GM23338 (cell line): ENCODE measurements around the gene MGAT5. TPM values are rescaled to one million over a fixed set of nuclear protein-coding genes. Genes with fewer than 3 reads are reported as not detected.

Source experiments
- ATAC-seq: fragments of 200-7000 bp; cut with Tn5 transposase; 3 replicates; pipeline ENCODE4 v1.9.1; 2020
- DNase-seq: peaks from one replicate; pipeline ENCODE4 v3.0.0-alpha.2; 2015; ENCODE audit warnings: low spot score
- H2AFZ ChIP-seq: fragments of 200-600 bp; sonication (generic); 2 replicates; pipeline ENCODE4 v1.8.0; 2016; ENCODE audit warnings: antibody characterized with exemption, mild to moderate bottlenecking, moderate library complexity
- H3F3A ChIP-seq: fragments of 200-600 bp; sonication (generic); replicated peaks from 2 replicates; pipeline ENCODE4 v1.8.0; 2017; ENCODE audit warnings: antibody characterized with exemption, mixed run types, low read depth
- H3K27ac ChIP-seq: fragments of 200-600 bp; sonication (generic); 2 replicates; pipeline ENCODE4 v1.6.1; 2016; ENCODE audit warnings: low read depth
- H3K27me3 ChIP-seq: fragments of 200-600 bp; sonication (generic); 2 replicates; pipeline ENCODE4 v1.8.0; 2016; ENCODE audit warnings: mild to moderate bottlenecking, mixed run types, moderate library complexity; ENCODE audit not compliant: insufficient read depth
- H3K36me3 ChIP-seq: fragments of 200-600 bp; sonication (generic); 2 replicates; pipeline ENCODE4 v1.8.0; 2016; ENCODE audit warnings: mild to moderate bottlenecking; ENCODE audit not compliant: insufficient read depth
- H3K4me1 ChIP-seq: fragments of 200-600 bp; sonication (generic); 2 replicates; pipeline ENCODE4 v1.8.0; 2016; ENCODE audit warnings: mild to moderate bottlenecking, moderate library complexity; ENCODE audit not compliant: insufficient read depth
- H3K4me2 ChIP-seq: fragments of 200-600 bp; sonication (generic); 2 replicates; pipeline ENCODE4 v1.7.1; 2017; ENCODE audit warnings: mixed run types
- H3K4me3 ChIP-seq: fragments of 200-600 bp; sonication (generic); 2 replicates; pipeline ENCODE4 v1.6.1; 2016; ENCODE audit warnings: mixed run types
- H3K79me2 ChIP-seq: fragments of 200-600 bp; sonication (generic); replicated peaks from 2 replicates; pipeline ENCODE4 v1.8.0; 2017; ENCODE audit warnings: mild to moderate bottlenecking; ENCODE audit not compliant: insufficient read depth
- H3K9me2 ChIP-seq: fragments of 200-600 bp; sonication (generic); 2 replicates; pipeline ENCODE4 v1.8.0; 2017; ENCODE audit not compliant: insufficient read depth
- H4K20me1 ChIP-seq: fragments of 200-600 bp; sonication (generic); replicated peaks from 2 replicates; pipeline ENCODE4 v1.8.0; 2017; ENCODE audit warnings: mild to moderate bottlenecking; ENCODE audit not compliant: insufficient read depth
- H3K27ac Mint-ChIP-seq: 2 replicates; pipeline ENCODE4 v1.8.0; 2020; ENCODE audit warnings: inconsistent platforms, mild to moderate bottlenecking, moderate library complexity, mixed read lengths
- H3K27me3 Mint-ChIP-seq: 3 replicates; pipeline ENCODE4 v1.8.0; 2022; ENCODE audit warnings: low read depth, mild to moderate bottlenecking, moderate library complexity, mixed read lengths, inconsistent platforms; ENCODE audit not compliant: insufficient read depth, poor library complexity
- H3K36me3 Mint-ChIP-seq: 3 replicates; pipeline ENCODE4 v1.8.0; 2021; ENCODE audit warnings: low read depth, mild to moderate bottlenecking, inconsistent platforms, moderate library complexity, mixed read lengths
- H3K4me1 Mint-ChIP-seq: 3 replicates; pipeline ENCODE4 v1.8.0; 2020; ENCODE audit warnings: mild to moderate bottlenecking, inconsistent platforms, mixed read lengths
- H3K4me3 Mint-ChIP-seq: 3 replicates; pipeline ENCODE4 v1.8.0; 2021; ENCODE audit warnings: moderate library complexity, mild to moderate bottlenecking, inconsistent platforms, mixed read lengths
- H3K9me3 Mint-ChIP-seq: 3 replicates; pipeline ENCODE4 v1.8.0; 2020; ENCODE audit warnings: moderate library complexity, mild to moderate bottlenecking, inconsistent platforms, mixed read lengths
- CREB1 ChIP-seq: fragments of 250-450 bp; sonication (Bioruptor Pico); IDR thresholded peaks from 2 replicates; pipeline ENCODE4 v1.5.0; 2020; ENCODE audit warnings: low read depth, mild to moderate bottlenecking, moderate library complexity
- CTCF ChIP-seq, 2 experiments: fragments of 200-600 bp in 1 of 2; sonication (generic) in 1 of 2; conservative IDR thresholded peaks; 2 replicates each; pipeline versions ENCODE4 v1.5.1 to v1.6.1; 2016 to 2017; ENCODE audit warnings: antibody characterized with exemption in 2 of 2, low read depth in 2 of 2, mild to moderate bottlenecking in 2 of 2, moderate library complexity in 1 of 2
- ETS1 ChIP-seq: IDR thresholded peaks from 2 replicates; pipeline ENCODE4 v1.6.1; 2016; ENCODE audit warnings: antibody characterized with exemption
- EZH2 ChIP-seq: fragments of 200-600 bp; sonication (generic); IDR thresholded peaks from one replicate; pipeline ENCODE4 v1.8.0; 2017; ENCODE audit warnings: antibody characterized with exemption, mild to moderate bottlenecking, low read depth; ENCODE audit not compliant: unreplicated experiment
- EZH2phosphoT487 ChIP-seq: fragments of 200-600 bp; sonication (generic); IDR thresholded peaks from one replicate; pipeline ENCODE4 v1.8.1; 2018; ENCODE audit warnings: antibody characterized with exemption; ENCODE audit not compliant: unreplicated experiment
- JUNB ChIP-seq: IDR thresholded peaks from one replicate; pipeline ENCODE4 v1.6.1; 2016; ENCODE audit warnings: antibody characterized with exemption; ENCODE audit not compliant: unreplicated experiment
- NANOG ChIP-seq: IDR thresholded peaks from 2 replicates; pipeline ENCODE4 v1.6.1; 2016; ENCODE audit warnings: antibody characterized with exemption, borderline replicate concordance
- POLR2AphosphoS5 ChIP-seq: IDR thresholded peaks from 2 replicates; pipeline ENCODE4 v1.6.1; 2016; ENCODE audit warnings: antibody characterized with exemption, low read depth
- REST ChIP-seq: IDR thresholded peaks from one replicate; pipeline ENCODE4 v1.6.1; 2018; ENCODE audit warnings: antibody characterized with exemption; ENCODE audit not compliant: unreplicated experiment
- STAT1 ChIP-seq: IDR thresholded peaks from one replicate; pipeline ENCODE4 v1.6.1; 2016; ENCODE audit warnings: antibody characterized with exemption; ENCODE audit not compliant: unreplicated experiment
- ZNF114 ChIP-seq: fragments of 250-450 bp; sonication (Bioruptor Pico); IDR thresholded peaks from 2 replicates; pipeline ENCODE4 v1.5.0; 2020; ENCODE audit warnings: mild to moderate bottlenecking, moderate library complexity
- ZNF331 ChIP-seq: fragments of 250-450 bp; sonication (Bioruptor Pico); IDR thresholded peaks from 2 replicates; pipeline ENCODE4 v1.5.0; 2020; ENCODE audit warnings: low read depth, mild to moderate bottlenecking, moderate library complexity
- ZNF462 ChIP-seq: fragments of 250-450 bp; sonication (Bioruptor Pico); IDR thresholded peaks from 2 replicates; pipeline ENCODE4 v1.5.0; 2020; ENCODE audit warnings: mild to moderate bottlenecking, moderate library complexity
- polyA plus RNA-seq: library from polyadenylated mRNA; unstranded; fragments of >200 nt; fragmentation: Nextera tagmentation; extraction: Ambion mirVana; gene quantifications from 2 replicates; pipeline ENCODE4 v1.2.1, GENCODE V29; 2016
- total RNA-seq: library from RNA; depleted of rRNA; stranded (reverse); fragments of >200 nt; shearing (Covaris generic); gene quantifications from 2 replicates; pipeline ENCODE4 v1.2.3, GENCODE V29; 2014

MGAT5 gene
- total and polyA plus RNA-seq, 2 experiments from 2014 or later: 4.6 to 27.6 TPM

GRCh38 chr2:134300585-134300984 lies 46.7 kb downstream of the MGAT5 start:
- Histone ChIP-seq H3K4me3 (no peak overlapping the region), H3K79me2 (no peaks in the 10 kb centered on the region), H3K4me2 (no peak overlapping the region), H3K36me3 (no peaks in the 10 kb centered on the region), H3K27ac (no peak overlapping the region), H3K4me1 (peaks cover 9% of the 10 kb centered on the region; the same call in 1 of the 2 replicates), H3K27me3 (no peaks in the 10 kb centered on the region), H2AFZ (no peak overlapping the region), H3K9me2 (no peaks in the 10 kb centered on the region), H3F3A (no peaks in the 10 kb centered on the region), H4K20me1 (no peaks in the 10 kb centered on the region)
- H3K36me3 Mint-ChIP-seq: no peaks in the 10 kb centered on the region
- no peak for TF ChIP-seq ZNF114 (CRISPR knock-in tag)
- no peak for TF ChIP-seq STAT1
- no peak for TF ChIP-seq CTCF (conservative IDR thresholded peaks at IDR 0.05; ENCODE audit: low read depth in 2 of 2)
- TF ChIP-seq CREB1 (CRISPR knock-in tag): no peak
- no peak for TF ChIP-seq EZH2
- no peak for TF ChIP-seq EZH2phosphoT487
- TF ChIP-seq ZNF462 (CRISPR knock-in tag): no peak
- TF ChIP-seq POLR2AphosphoS5: no peak
- no peak for TF ChIP-seq JUNB
- TF ChIP-seq REST: no peak
- TF ChIP-seq NANOG: no peak
- no peak for TF ChIP-seq ZNF331 (CRISPR knock-in tag)
- no peak for TF ChIP-seq ETS1
- H3K4me3 Mint-ChIP-seq: no peak overlapping the region
- H3K4me1 Mint-ChIP-seq: peaks cover 19% of the 10 kb centered on the region
- ATAC-seq: no peak
- H3K9me3 Mint-ChIP-seq: no peaks in the 10 kb centered on the region
- no peaks in the 10 kb centered on the region for H3K27me3 Mint-ChIP-seq
- H3K27ac Mint-ChIP-seq: no peak overlapping the region
- no peak for DNase-seq
